Epithelial cell of esophagus (primary cell): ENCODE measurements around the gene LSG1.
A peak's percentile ranks its signal among the peaks of the same experiment; 100 is the strongest.

Source experiments
- DNase-seq: peaks from one replicate; pipeline ENCODE4 v3.0.0; 2010; ENCODE audit warnings: low read depth
- H3K4me3 ChIP-seq: 2 replicates; pipeline ENCODE4 v1.5.1; 2011; ENCODE audit warnings: mild to moderate bottlenecking, low read length, control low read depth
- TF ChIP-seq, protein P1 (sequence below): IDR thresholded peaks from 2 replicates; pipeline ENCODE4 v1.5.1; 2011; ENCODE audit warnings: low read depth, mild to moderate bottlenecking, low read length, control low read depth, inconsistent platforms; ENCODE audit not compliant: insufficient read depth; ENCODE audit errors: missing control alignments

Gene LSG1

DNA sequence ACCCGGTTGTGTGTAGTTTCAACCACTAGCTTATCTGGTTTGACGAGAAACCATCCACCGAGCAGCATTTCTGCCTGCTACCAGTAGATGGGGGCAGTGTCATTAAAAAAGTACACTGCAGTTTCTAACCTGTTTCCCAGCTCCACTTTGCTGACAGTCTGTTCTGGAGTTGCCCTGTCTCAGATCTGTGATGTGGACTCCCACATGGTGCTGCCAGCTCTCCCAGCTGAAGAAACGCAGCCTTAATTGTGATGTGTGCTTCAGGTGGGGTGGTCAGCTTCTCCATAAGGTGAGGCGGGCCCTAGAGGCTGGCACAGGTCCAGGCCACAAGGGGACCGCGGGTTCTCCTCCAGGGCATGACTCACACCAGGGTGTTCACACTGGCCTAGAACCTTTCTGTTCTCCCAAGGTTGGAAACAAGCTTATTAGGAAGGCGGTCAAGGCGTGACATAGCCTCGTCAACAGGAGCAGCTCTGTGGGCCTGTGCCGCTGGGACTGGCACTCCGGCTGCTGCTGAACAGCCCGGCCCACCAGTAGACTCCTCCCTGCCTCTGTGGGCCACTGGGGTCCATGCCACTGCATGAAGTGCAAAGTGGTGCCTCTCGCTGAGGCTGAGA lies 10.8 kb upstream of the LSG1 start:
- TF ChIP-seq, protein P1, sequence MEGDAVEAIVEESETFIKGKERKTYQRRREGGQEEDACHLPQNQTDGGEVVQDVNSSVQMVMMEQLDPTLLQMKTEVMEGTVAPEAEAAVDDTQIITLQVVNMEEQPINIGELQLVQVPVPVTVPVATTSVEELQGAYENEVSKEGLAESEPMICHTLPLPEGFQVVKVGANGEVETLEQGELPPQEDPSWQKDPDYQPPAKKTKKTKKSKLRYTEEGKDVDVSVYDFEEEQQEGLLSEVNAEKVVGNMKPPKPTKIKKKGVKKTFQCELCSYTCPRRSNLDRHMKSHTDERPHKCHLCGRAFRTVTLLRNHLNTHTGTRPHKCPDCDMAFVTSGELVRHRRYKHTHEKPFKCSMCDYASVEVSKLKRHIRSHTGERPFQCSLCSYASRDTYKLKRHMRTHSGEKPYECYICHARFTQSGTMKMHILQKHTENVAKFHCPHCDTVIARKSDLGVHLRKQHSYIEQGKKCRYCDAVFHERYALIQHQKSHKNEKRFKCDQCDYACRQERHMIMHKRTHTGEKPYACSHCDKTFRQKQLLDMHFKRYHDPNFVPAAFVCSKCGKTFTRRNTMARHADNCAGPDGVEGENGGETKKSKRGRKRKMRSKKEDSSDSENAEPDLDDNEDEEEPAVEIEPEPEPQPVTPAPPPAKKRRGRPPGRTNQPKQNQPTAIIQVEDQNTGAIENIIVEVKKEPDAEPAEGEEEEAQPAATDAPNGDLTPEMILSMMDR = peak; percentile 85
- H3K4me3 ChIP-seq = no peak overlapping the region
- DNase-seq = peak; percentile 94

DNA sequence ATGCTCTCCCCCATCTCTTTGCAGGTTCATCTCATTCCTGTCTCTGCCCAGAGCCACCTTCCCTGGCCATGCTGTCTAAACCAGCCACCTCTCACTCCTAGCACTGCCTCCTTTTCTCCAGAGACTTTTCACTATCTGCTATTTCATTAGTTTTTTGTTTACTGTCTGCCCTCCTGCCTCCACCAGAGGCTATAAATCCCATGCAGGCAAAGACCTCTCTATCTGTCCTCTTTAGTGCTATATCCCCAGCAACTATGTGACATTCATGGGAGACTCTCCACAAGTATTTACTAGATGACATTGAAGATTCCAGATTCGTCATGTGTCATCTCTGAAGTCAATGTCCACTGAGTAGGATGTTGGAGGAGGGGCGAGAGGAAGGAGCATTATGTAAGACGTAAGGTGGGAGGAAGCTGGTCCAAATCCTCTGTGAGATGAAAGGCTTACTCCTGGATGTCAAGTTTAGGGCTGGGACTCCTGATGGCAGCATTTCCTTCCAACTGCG lies 10.2 kb upstream of the LSG1 start:
- TF ChIP-seq, protein P1 = no peak
- DNase-seq = no peak
- no peak overlapping the region for H3K4me3 ChIP-seq

DNA sequence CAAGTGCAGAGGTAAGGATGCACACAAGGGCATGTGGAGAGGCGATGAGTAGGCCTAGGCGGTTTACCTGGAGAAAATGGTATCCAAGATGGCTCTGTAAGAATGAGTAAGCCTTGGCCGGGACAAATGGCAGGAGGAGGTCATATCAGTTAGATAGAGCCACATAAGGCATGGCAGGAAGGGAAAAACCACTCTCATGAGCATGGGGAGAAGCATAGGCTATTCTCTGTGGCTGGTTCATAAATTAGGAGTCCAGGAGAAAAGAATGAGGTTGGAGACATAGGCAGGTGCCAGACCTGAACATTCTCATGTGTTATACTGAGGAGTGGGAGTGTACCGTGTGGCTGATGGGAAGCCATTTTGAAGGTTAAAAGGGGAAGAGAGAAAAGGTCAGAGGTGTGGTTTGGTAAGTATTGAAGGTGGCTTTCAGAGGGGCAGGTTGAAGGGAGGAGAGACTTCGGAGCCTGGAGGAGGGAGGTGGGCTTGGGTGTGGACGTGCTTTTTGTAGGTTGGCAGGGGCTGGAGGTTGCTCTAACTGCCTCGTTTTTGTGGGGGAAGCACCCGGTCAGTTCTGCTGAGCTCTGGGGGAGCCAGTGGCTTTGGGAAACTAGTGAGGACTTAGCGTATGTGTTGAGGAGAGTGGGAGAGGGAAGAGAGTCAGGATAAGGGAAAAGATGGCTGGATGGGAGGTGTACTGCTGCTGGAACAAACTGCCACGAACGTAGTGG lies 9.1 kb upstream of the LSG1 start:
- no peak for DNase-seq
- TF ChIP-seq, protein P1 = no peak
- H3K4me3 ChIP-seq = no peak overlapping the region

DNA sequence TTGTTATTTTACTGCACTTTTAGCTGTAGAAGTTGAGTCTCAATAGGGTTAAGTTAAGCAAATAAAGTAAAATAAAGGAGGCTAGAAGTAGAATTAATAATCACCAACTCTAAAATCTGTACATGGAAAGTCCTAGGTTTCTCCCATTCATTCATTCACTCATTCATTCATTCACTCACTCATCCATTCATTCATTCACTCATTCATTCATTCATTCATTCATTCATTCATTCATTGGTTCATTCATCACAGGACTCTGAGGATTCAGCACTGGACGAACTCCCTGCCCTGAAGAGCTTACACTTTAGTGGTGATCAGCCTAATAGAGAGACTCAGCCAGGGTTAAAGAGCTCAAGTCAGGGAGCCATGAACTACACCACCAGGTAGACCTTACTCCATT lies 4.5 kb upstream of the LSG1 start:
- TF ChIP-seq, protein P1 = no peak
- H3K4me3 ChIP-seq = no peak overlapping the region
- DNase-seq = no peak

DNA sequence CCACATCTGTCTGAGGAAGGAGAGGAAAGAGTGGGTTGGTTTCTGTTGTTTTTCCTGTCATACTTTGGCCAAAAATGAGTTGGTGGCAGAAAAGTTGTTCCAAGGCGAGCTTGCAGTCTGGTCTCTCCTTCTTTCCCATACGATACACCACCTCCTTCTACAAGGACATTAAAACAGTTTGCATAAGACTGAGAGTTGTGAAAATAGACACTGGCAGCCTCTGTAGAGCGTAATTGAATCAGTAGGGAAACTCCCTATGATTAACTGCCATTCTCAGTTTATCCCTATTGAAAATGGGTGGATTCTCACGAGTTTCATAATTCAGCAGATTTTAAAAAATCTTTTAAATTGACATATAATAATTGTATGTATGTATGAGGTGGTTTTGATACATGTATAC lies 3.7 kb upstream of the LSG1 start:
- TF ChIP-seq, protein P1 = no peak
- H3K4me3 ChIP-seq = no peak overlapping the region
- no peak for DNase-seq

DNA sequence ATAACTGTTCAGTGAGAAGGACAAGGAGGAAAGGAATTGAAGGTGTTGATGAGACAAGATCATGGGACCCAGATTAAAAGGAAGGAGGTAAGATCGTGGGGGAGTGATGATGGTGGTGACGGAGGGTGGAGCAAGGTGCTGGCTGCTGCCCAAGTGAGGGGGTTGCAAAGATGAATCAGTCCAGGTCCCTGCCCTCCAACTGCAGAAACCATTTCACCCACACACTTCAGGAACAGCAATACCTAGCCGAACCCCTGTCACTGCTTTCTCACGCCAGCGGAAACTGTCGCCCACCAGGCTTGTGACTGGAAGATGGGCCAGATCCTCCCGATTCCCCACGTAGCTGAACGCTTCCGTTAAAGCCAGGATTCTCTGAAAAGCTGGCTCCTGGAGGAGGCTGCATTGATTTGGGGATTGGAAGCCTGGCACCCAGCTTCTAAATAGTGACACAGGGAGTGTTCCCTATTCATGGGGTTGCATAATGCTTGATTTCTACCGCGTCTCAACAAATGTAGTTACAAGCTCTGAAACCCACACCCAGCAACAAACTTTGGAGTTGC lies 3.2 kb upstream of the LSG1 start:
- peak; percentile 47 for DNase-seq
- no peak overlapping the region for H3K4me3 ChIP-seq
- TF ChIP-seq, protein P1 = no peak
